Upper lobe of left lung (tissue), 6 donors: ENCODE results near the gene KRT1. TPM values are rescaled to one million over a fixed set of nuclear protein-coding genes. Genes with fewer than 3 reads are reported as not detected.

Experiments
- ATAC-seq, 2 donors: fragments of 200-7000 bp; cut with Tn5 transposase; one replicate each; pipeline ENCODE4 v1.9.1; 2022; ENCODE audit warnings: mild to moderate bottlenecking in 2 of 2, moderate library complexity in 2 of 2; ENCODE audit not compliant: low FRiP score in 2 of 2
- DNase-seq, 2 donors: peaks; one replicate each; pipeline ENCODE4 v3.0.0-alpha.2; 2019 to 2020
- H3K27ac ChIP-seq, 4 donors: fragments of 200-600 bp; sonication (generic); one replicate each; pipeline ENCODE4 v1.5.1; 2016 to 2019
- H3K27me3 ChIP-seq, 4 donors: fragments of 200-600 bp; sonication (generic); one replicate each; pipeline ENCODE4 v1.5.1; 2017 to 2019
- H3K36me3 ChIP-seq, 4 donors: fragments of 200-600 bp; sonication (generic); one replicate each; pipeline ENCODE4 v1.5.1; 2016 to 2019
- H3K4me1 ChIP-seq, 4 donors: fragments of 200-600 bp; sonication (generic); one replicate each; pipeline ENCODE4 v1.5.1; 2018 to 2019
- H3K4me3 ChIP-seq, 4 donors: fragments of 200-600 bp; sonication (generic); one replicate each; pipeline ENCODE4 v1.5.1; 2017 to 2019; ENCODE audit warnings: mild to moderate bottlenecking in 2 of 4, moderate library complexity in 1 of 4
- H3K9me3 ChIP-seq, 4 donors: fragments of 200-600 bp; sonication (generic); one replicate each; pipeline ENCODE4 v1.5.1; 2018 to 2019
- EP300 ChIP-seq, 4 donors: sonication (generic); formaldehyde crosslinking; IDR thresholded peaks; one replicate each; pipeline ENCODE4 v1.5.1; 2017; ENCODE audit warnings: antibody characterized with exemption in 4 of 4, control low read depth in 2 of 4
- POLR2A ChIP-seq, 4 donors: fragments of 450-650 bp; IDR thresholded peaks; one replicate each; pipeline ENCODE4 v1.5.1; 2016 to 2017; ENCODE audit warnings: antibody characterized with exemption in 4 of 4, mild to moderate bottlenecking in 2 of 4
- POLR2AphosphoS5 ChIP-seq, 2 donors: sonication (generic); formaldehyde crosslinking; IDR thresholded peaks; one replicate each; pipeline ENCODE4 v1.5.1; 2017; ENCODE audit warnings: antibody characterized with exemption in 2 of 2
- WGBS, 2 donors: methylation state at CpG; one replicate each; pipeline ENCODE4 v1.1.5; 2017 to 2018; 5-methylcytosine and 5-hydroxymethylcytosine counted together
- total RNA-seq, 6 donors: library from RNA; depleted of rRNA in 4 of 6; stranded (reverse); fragments of >200 nt in 4 of 6; gene quantifications; one replicate each; pipeline versions ENCODE4 v1.1.0 to v1.2.1, GENCODE V29; 2016 to 2021
- TF ChIP-seq, protein P1 (sequence below), 6 experiments: fragments of 450-650 bp in 4 of 6; fragments of 200-600 bp in 2 of 6; sonication (generic) in 2 of 6; IDR thresholded peaks; one replicate each; pipeline ENCODE4 v1.5.1; 2016 to 2019; ENCODE audit warnings: antibody characterized with exemption in 6 of 6
- donor health status: DM: no; HTN: no; CAD: no; lungs with moderate emphysema.
- donor health status: DM: no; HTN: yes; CAD: no; lungs with severe emphysema.

Gene KRT1
- total RNA-seq, 6 donors from 2014 or later, result 0.37 to 2.4 TPM; not detected in 4

DNA sequence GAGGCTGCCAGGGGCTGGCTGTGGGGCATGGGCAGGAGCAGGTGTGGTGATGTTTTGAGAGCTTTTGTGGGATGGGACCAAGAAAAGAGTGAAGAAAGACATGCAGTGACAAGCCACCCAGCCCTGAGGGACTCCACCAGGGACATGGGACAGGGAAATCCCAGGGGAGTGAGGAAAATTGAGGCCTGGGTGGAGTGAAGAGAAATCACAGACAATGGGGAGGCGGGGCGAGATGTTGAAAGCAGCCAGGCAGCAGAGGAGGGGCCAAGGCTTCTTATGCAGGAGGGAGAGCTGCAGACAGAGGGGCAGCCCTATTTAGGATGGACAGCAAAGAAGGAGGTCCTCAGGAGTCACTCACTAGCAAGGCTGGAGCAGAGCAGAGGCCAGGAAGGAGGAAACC, 4.2 kb upstream of the KRT1 start:
- TF ChIP-seq, protein P1, sequence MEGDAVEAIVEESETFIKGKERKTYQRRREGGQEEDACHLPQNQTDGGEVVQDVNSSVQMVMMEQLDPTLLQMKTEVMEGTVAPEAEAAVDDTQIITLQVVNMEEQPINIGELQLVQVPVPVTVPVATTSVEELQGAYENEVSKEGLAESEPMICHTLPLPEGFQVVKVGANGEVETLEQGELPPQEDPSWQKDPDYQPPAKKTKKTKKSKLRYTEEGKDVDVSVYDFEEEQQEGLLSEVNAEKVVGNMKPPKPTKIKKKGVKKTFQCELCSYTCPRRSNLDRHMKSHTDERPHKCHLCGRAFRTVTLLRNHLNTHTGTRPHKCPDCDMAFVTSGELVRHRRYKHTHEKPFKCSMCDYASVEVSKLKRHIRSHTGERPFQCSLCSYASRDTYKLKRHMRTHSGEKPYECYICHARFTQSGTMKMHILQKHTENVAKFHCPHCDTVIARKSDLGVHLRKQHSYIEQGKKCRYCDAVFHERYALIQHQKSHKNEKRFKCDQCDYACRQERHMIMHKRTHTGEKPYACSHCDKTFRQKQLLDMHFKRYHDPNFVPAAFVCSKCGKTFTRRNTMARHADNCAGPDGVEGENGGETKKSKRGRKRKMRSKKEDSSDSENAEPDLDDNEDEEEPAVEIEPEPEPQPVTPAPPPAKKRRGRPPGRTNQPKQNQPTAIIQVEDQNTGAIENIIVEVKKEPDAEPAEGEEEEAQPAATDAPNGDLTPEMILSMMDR (IDR thresholded peaks at IDR 0.05), result no peak
- no peak for TF ChIP-seq POLR2A (IDR thresholded peaks at IDR 0.05)
- TF ChIP-seq EP300 (IDR thresholded peaks at IDR 0.05), result no peak
- no peak for TF ChIP-seq POLR2AphosphoS5 (IDR thresholded peaks at IDR 0.05)

DNA sequence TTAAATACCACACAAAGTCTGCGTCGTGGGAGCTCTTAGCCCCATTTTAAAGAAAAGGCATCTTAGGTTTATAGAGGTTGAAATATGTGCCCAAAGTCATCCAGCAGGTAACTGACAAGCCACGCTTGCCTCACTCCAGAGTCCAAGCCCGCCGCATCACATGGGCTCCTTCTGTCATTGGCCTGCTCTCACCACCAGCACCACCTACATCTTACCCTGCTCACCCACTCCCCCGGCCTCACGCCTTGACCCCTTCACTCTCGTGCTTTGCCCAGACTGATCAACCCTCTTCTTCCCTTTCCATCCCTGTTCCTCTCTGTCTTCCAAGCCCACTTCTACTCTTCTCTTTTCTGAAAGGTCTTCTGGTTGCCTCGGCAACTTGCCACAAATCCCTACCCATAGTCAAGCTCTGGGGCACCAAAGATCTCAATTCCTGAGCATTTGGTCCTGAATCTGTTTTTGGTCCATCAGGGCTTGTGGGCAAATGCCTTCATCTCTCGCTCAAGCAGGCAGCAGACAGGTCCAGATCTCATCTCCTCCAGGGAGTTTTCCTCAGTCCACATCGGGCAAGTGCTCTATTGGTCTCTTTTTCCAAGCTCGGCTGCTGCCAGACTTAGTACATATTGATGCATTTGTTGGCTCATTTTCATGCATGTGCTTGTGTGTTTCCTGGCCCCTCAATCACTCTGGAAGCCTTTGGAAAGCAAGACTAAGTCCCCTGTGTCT, 3.5 kb upstream of the KRT1 start:
- H3K27me3 ChIP-seq, result no peaks in the 10 kb centered on the region
- 83 to 87% methylated on average over 12 of the region's 12 CpGs for WGBS, 2 donors
- ATAC-seq, result peak in 1 of 2 donors; percentile 21

More for the DNA sequence above, 4.2 kb upstream of the KRT1 start:
- Histone ChIP-seq H3K36me3 (no peaks in the 10 kb centered on the region), H3K27ac (no peak overlapping the region), H3K27me3 (no peaks in the 10 kb centered on the region), H3K4me1 (no peaks in the 10 kb centered on the region), H3K9me3 (no peaks in the 10 kb centered on the region), H3K4me3 (no peak overlapping the region)
- ATAC-seq (no peak), DNase-seq (no peak)
- WGBS, 2 donors, result 83 to 90% methylated on average over 2 of the region's 2 CpGs

DNA sequence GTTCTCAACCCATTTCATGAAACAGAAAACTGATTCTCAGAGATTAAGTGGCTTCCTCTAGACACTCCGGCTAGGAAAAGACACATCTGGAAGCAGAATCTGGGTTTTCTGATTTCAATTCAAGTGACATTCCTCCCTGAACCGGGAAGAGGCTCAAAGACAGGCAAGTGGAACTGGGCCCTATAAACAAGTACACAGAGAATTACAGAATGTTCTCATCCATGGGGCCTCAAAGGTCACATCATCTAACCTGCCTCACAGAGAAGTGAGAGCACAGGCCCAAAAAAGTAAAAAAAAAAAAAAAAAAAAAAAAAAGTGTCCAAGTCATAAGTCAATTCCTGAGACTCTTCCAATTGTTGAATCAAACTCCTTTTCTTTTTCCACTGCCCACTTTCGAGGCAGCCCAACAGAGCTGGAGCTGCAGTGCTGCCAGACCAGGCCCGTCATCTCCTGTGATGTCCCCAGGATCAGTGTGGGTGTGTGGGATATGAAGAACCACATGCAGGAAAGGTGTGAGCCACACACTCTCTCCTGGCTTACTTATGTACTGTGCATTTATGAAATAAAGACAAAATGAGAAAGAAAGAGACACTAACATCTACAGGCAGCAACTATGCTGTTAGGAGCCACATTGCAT, 2.8 kb upstream of the KRT1 start:
- 81 to 86% methylated on average over 4 of the region's 4 CpGs for WGBS, 2 donors
- Histone ChIP-seq H3K27ac (no peak overlapping the region), H3K9me3 (no peaks in the 10 kb centered on the region), H3K4me3 (no peak overlapping the region), H3K36me3 (no peaks in the 10 kb centered on the region), H3K27me3 (no peaks in the 10 kb centered on the region), H3K4me1 (no peaks in the 10 kb centered on the region)
- DNase-seq, result no peak
- ATAC-seq, result no peak
- TF ChIP-seq POLR2A (IDR thresholded peaks at IDR 0.05) (no peak), EP300 (IDR thresholded peaks at IDR 0.05) (no peak), POLR2AphosphoS5 (IDR thresholded peaks at IDR 0.05) (no peak)
- TF ChIP-seq, protein P1 (IDR thresholded peaks at IDR 0.05), result no peak

More for the DNA sequence above, 3.5 kb upstream of the KRT1 start:
- Histone ChIP-seq H3K9me3 (no peaks in the 10 kb centered on the region), H3K4me1 (no peaks in the 10 kb centered on the region), H3K36me3 (no peaks in the 10 kb centered on the region), H3K27ac (no peak overlapping the region), H3K4me3 (no peak overlapping the region)
- TF ChIP-seq POLR2AphosphoS5 (IDR thresholded peaks at IDR 0.05) (no peak), POLR2A (IDR thresholded peaks at IDR 0.05) (no peak), EP300 (IDR thresholded peaks at IDR 0.05) (no peak)
- TF ChIP-seq, protein P1 (IDR thresholded peaks at IDR 0.05), result no peak
- no peak for DNase-seq

DNA sequence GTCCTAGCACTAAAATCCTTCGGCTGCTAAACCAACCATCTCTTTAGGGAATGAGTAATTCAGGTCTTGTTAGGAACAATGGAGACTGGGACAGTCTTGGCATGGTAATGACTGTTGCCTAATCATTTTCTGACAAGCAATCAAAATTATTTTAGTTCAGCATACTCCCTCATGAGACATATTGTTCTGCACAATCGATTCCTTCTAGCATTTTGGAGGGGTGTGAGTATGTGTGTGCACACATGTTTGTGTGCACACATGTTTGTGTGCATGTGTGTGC, 2.1 kb upstream of the KRT1 start:
- no peaks in the 10 kb centered on the region for H3K4me1 ChIP-seq
- TF ChIP-seq POLR2AphosphoS5 (IDR thresholded peaks at IDR 0.05) (no peak), EP300 (IDR thresholded peaks at IDR 0.05) (no peak), POLR2A (IDR thresholded peaks at IDR 0.05) (no peak)
- TF ChIP-seq, protein P1 (IDR thresholded peaks at IDR 0.05), result no peak
- ATAC-seq (no peak), DNase-seq (no peak)
- H3K27ac ChIP-seq, result no peak overlapping the region
- no peaks in the 10 kb centered on the region for H3K27me3 ChIP-seq
- no peaks in the 10 kb centered on the region for H3K36me3 ChIP-seq
- no peaks in the 10 kb centered on the region for H3K9me3 ChIP-seq
- WGBS, 2 donors, result 77 to 79% methylated on average over 2 of the region's 2 CpGs
- H3K4me3 ChIP-seq, result no peak overlapping the region
